Measurements from ENCODE around the gene NCOA1. TPM values are rescaled to one million over a fixed set of nuclear protein-coding genes. Genes with fewer than 3 reads are reported as not detected.
"Not testable (repeated sequence)": the region's sequence is repeated elsewhere in the genome, so short reads cannot be mapped to it uniquely, and the experiment has no call there.

The NCOA1 gene
- total RNA-seq, 4 donors from 2014 or later, result 29.9 to 51.9 (median 40.1) TPM

GRCh38 chr2:24459224-24460161 lies 31.6 kb upstream of the NCOA1 start:
- H3K27me3 ChIP-seq, result no peaks in the 10 kb centered on the region
- H3K4me1 ChIP-seq, result no peaks in the 10 kb centered on the region
- WGBS, 2 donors, result 96 to 98% methylated on average over 5 of the region's 5 CpGs
- H3K4me3 ChIP-seq (replicated peaks in 1 of 3), result no peak overlapping the region
- DNase-seq, result no peak
- no peaks in the 10 kb centered on the region for H3K9me3 ChIP-seq
- intact Hi-C loops (cut with DNase I), result no loop called here
- TF ChIP-seq POLR2A (IDR thresholded peaks at IDR 0.05), result no peak
- TF ChIP-seq CTCF (IDR thresholded peaks at IDR 0.05), result no peak
- no peak overlapping the region for H3K27ac ChIP-seq
- H3K36me3 ChIP-seq, result no peaks in the 10 kb centered on the region

DNA sequence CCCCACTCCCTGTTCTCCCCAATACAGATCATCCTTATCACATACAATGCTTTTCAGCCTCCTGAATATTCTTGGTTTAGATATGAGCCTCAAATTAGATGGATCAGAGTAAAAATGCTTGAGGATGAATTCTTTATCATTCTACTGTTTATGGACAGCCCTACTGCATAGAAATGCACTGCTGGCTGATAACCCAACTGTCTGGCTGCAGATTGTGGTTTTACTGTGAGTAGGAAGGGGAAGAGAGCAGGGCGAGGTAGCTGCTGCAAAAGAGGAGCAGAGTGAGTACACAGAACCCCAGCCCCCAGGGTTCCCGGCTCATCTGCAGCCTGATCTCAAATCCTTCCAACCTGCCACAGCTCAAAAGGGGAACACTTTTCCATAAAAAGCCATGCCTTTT lies 29.4 kb upstream of the NCOA1 start:
- DNase-seq, result no peak
- H3K4me1 ChIP-seq, result no peaks in the 10 kb centered on the region
- no peak overlapping the region for H3K4me3 ChIP-seq (replicated peaks in 1 of 3)
- H3K36me3 ChIP-seq, result no peaks in the 10 kb centered on the region
- TF ChIP-seq CTCF (IDR thresholded peaks at IDR 0.05) (no peak), POLR2A (IDR thresholded peaks at IDR 0.05) (no peak)
- H3K9me3 ChIP-seq, result no peaks in the 10 kb centered on the region
- intact Hi-C loops (cut with DNase I), result no loop called here
- H3K27ac ChIP-seq, result no peak overlapping the region
- no peaks in the 10 kb centered on the region for H3K27me3 ChIP-seq
- WGBS, 2 donors, result 65 to 78% methylated on average over 2 of the region's 2 CpGs

DNA sequence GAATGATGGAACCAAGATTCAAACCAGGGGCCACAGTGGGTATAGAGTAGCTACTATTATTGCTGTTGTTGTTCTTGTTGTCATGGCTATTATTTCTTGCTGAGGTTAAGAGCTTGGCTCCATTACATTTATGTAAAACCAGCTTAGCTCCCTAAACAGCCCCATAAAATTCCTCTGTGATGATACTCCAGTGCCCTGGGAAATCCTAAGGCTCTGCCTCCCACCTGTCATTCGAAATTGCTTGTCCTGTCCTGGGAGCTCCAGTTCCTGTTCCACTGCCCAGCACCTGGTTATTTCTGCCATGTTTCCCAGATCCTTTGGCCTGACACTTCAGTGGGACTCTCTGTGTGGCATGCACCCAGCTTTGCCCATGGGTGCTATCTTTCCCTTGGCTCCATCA lies 27.8 kb upstream of the NCOA1 start:
- H3K27me3 ChIP-seq, result no peaks in the 10 kb centered on the region
- TF ChIP-seq CTCF (IDR thresholded peaks at IDR 0.05), result no peak
- no peak for TF ChIP-seq POLR2A (IDR thresholded peaks at IDR 0.05)
- DNase-seq, result no peak
- H3K4me3 ChIP-seq (replicated peaks in 1 of 3), result no peak overlapping the region
- intact Hi-C loops (cut with DNase I), result no loop called here
- no peaks in the 10 kb centered on the region for H3K4me1 ChIP-seq
- H3K27ac ChIP-seq, result no peak overlapping the region
- WGBS, 2 donors, result 94 to 95% methylated on average over 1 of the region's 1 CpG
- no peaks in the 10 kb centered on the region for H3K36me3 ChIP-seq
- H3K9me3 ChIP-seq, result no peaks in the 10 kb centered on the region

- no peaks in the 10 kb centered on the region for H3K27me3 ChIP-seq
- no peak for TF ChIP-seq POLR2A (IDR thresholded peaks at IDR 0.05)
- TF ChIP-seq CTCF (IDR thresholded peaks at IDR 0.05), result no peak
- H3K27ac ChIP-seq, result no peak overlapping the region
- no peaks in the 10 kb centered on the region for H3K9me3 ChIP-seq
- no peaks in the 10 kb centered on the region for H3K4me1 ChIP-seq
- H3K36me3 ChIP-seq, result no peaks in the 10 kb centered on the region
- 74 to 75% methylated on average over 7 of the region's 7 CpGs for WGBS, 2 donors
- H3K4me3 ChIP-seq (replicated peaks in 1 of 3), result no peak overlapping the region
- intact Hi-C loops (cut with DNase I), result no loop called here
- DNase-seq, result no peak
These were observed 23.9 kb upstream of the NCOA1 start for GRCh38 chr2:24466871-24467870.

- H3K4me3 ChIP-seq (replicated peaks in 1 of 3); H3K4me1 ChIP-seq; DNase-seq; H3K36me3 ChIP-seq; intact Hi-C loops (cut with DNase I); H3K9me3 ChIP-seq; H3K27ac ChIP-seq; H3K27me3 ChIP-seq: not testable (repeated sequence)
- WGBS, 2 donors, result 86 to 91% methylated on average over 1 of the region's 1 CpG
These were observed 22.6 kb upstream of the NCOA1 start for GRCh38 chr2:24468453-24468852.
